Stimulated activated CD4-positive, alpha-beta T cell treated with anti-CD3 and anti-CD28 coated beads, TNF-alpha, amount 100 ng/mL, for 24 hours (primary cell): Measurements from ENCODE around the gene BHLHA15.

Experiments
- DNase-seq, 3 experiments: peaks; one replicate each; pipeline ENCODE4 v3.0.0-alpha.2; 2020; ENCODE audit warnings: low read depth in 3 of 3

Gene BHLHA15

DNA sequence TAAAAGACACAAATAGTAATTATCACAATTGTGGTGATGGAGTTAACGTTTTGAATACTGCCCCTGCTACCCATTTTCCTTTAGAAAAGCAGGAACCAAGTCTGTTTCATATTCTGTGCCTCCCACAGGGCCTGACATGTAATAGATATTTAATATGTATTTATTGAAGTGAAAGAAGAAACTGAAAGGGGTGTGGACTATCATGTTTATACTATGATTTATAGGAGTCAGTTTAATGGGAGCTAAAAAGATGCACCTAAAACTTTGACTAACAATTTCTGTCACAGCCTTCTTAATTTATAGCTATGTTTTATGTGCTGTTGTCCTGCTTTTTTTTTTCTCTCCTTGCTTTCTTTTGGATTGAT is 24.1 kb upstream of the BHLHA15 start:
- no peak for DNase-seq

DNA sequence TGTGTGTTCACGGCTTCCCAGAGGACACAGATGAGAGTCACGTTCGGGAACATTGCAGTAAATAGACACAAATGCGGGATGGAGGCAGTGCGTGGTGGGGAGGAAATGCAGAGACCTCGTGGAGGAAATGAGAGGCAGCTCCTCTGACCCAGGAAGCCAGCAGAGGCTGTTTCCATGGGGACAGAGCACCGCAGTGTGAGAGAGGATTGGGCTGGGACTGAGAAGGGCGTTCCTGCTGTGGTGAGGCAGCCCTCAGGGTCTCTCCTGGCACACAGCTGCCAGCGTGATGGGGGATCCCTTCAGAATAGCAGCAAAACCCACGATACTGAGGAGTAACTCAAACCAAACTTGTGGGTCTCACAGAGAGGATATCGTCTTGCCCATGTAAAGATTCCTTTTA is 21.7 kb upstream of the BHLHA15 start:
- DNase-seq, result no peak

DNA sequence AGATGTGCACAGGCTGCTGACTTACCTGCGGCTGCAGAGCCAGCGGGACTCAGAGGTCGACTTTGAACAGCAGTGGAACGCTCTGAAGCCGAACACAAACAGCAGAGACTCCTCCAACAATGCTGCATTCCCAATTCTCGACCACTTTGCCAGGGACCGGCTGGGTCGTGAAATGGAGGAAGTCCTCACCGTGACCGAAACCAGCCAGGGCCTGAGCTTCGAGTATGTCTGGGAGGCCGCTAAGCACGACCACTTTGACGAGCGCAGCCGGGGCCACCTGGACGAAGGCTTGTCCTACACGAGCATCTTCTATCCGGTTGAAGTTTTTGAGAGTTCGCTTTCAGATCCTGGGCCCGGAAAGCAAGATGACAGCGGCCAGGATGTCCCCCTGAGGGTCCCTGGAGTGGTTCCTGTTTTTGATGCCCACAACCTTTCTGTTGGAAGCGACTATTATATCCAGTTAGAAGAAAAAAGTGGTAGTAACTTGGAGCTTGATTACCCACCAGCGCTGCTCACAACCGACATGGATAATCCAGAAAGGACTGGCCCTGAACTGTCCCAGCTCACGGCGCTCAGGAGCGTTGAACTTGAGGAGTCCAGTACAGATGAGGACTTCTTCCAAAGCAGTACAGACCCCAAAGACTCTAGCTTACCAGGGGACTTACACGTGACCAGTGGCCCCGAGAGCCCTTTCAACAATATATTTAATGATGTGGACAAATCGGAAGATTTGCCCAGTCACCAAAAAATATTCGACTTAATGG is 19.4 kb upstream of the BHLHA15 start:
- DNase-seq, result no peak

DNA sequence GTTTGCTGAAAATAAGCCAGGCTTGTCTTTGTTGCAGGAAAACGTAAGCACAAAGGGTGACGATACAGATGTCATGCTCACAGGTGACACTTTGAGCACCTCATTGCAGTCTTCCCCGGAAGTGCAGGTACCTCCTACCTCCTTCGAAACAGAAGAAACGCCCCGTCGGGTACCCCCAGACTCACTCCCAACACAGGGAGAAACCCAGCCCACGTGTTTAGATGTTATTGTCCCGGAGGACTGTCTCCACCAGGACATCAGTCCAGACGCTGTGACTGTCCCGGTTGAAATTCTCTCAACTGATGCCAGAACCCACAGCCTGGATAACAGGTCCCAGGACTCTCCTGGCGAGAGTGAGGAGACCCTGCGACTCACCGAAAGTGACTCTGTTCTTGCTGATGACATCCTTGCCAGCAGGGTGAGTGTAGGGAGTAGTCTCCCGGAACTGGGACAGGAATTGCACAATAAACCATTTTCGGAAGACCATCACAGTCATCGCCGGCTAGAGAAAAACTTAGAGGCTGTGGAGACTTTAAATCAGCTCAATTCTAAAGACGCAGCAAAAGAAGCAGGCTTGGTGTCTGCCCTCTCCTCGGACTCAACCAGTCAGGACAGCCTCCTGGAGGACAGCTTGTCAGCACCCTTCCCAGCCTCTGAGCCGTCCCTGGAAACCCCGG is 18.3 kb upstream of the BHLHA15 start:
- DNase-seq, result no peak

DNA sequence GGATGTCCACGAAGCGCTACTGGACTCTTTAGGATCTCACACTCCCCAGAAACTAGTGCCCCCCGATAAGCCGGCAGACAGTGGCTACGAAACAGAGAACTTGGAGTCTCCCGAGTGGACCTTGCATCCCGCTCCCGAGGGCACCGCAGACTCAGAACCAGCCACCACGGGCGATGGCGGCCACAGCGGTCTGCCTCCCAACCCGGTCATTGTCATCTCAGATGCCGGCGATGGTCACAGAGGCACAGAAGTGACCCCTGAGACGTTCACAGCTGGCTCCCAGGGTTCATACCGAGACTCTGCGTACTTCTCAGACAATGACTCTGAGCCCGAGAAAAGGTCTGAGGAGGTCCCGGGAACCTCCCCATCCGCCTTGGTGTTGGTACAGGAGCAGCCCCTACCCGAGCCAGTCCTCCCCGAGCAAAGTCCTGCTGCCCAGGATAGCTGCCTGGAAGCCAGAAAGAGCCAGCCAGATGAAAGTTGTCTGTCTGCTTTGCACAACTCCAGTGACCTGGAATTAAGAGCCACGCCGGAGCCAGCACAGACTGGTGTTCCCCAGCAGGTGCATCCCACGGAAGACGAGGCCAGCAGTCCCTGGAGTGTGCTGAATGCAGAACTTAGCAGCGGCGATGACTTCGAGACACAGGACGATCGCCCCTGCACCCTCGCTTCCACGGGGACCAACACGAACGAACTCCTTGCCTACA is 17.6 kb upstream of the BHLHA15 start:
- no peak for DNase-seq

DNA sequence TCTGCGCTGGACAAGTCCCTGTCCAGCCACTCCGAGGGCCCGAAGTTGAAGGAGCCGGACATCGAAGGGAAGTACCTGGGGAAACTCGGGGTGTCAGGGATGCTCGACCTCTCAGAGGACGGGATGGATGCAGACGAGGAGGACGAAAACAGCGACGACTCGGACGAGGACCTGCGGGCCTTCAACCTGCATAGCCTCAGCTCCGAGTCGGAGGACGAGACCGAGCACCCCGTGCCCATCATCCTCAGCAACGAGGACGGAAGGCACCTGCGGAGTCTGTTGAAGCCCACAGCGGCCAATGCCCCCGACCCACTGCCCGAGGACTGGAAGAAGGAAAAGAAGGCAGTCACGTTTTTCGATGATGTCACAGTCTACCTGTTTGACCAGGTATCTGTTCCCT is 17.1 kb upstream of the BHLHA15 start:
- DNase-seq, result no peak

DNA sequence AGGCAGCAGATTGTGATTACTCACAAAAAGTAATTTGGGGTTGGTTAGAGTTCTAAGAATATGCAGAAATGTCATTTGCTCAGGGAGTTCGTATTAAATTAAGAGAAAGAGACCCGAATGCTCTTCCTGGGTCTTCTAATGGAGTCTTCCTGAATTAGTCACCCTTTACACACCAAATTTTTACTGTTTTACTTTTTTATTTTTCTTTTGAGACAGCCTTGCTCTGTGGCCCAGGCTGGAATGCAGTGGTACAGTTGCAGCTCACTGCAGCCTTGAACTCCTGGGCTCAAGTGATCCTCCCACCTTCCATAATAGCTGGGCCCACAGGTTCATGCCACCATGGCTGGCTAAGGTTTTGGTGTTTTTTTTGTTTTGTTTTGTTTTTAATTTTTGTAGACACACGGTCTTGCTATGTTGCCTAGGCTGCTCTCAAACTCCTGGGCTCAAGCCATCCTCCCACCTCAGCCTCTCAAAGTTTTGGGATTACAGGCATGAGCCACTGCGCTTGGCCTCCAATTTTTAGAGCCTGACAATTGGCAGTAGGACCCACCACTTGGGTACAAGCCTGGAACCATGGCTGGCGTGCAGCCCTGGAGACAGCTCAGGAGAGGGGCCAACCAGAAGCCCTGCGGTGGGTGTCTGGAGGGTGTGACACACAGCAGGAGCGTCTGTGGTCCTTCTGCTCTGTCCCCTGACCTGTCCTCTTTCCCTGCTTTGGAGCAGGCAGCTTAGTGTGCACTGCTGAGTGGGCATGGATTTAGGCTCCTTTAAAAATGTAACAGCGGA is 16.4 kb upstream of the BHLHA15 start:
- DNase-seq, result no peak

DNA sequence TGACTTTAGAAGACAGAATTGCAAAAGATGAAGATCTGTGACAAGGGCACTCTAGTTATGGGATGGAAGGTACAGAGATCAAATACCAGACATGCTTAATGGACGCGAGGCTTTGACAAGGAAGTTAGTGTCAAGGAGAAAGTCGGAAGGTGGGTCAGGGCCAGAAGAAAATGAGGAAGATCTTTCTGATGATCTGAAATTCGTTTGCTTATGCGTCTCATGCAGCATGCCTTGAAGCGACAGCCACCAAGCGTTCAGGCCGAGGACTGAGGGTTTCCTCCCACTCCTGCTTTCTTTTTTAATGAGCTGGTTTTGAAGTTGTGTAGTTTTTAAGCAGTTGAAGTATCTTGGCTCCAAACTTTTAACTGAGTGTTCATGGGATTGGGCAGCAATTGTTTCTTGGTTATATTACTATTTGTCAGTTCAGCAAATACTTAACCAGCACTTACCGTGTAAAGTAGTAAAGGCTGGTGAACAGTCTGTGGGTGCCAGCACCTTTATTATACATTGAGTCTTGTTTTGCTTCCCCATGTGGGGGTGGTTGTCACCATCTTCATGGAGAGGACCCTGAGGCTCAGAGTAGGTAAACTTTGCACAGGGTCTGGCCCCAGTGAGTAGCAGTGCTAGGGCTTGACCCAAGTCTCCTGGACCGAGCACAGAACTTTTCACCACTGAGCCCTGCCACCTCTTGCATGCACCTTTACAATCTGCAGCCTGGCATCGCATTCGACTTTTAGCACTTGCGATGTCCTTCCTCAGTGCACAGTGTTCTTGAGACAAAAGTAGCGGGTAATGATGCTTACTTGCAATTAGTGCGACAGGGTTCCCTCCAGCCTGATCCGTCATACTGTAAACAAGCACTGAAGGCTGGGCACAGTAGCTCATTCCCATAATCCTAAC is 14.3 kb upstream of the BHLHA15 start:
- no peak for DNase-seq

DNA sequence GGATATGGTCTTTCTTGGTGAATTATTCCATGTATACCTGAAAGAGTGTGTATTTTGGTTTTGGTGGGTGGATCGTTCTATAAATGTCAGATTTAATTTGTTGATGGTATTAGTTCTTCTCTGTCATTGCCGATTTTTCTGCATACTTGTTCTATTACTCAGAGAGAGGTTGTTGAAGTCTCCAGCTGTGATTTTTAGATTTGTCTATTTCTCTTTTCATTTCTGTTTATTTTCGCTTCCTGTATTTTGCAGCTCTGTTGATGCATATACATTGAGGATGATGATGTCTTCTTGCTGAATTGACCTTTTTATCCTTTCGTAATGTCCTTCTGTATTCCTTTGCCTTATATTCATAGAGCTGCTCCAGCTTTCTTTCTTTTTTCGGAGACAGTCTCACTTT is 12.1 kb upstream of the BHLHA15 start:
- DNase-seq, result no peak

DNA sequence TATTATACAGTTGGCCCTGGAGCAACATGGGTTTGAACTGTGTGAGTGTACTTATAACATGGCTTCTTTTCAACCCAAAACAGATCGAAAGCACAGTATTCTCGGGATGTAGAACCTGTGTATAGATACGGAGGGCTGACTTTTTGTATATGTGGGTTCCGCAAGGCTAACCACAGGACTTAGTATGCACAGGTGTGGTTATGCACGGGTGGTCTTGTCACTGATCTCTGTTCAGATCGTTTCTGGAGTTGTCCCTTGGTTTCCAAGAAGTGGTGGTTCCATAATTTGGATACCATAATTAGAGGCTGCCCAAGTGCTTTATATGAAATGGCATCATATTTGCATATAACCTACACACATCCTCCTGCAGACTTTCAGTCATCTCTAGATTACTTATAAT is 10.9 kb upstream of the BHLHA15 start:
- no peak for DNase-seq

DNA sequence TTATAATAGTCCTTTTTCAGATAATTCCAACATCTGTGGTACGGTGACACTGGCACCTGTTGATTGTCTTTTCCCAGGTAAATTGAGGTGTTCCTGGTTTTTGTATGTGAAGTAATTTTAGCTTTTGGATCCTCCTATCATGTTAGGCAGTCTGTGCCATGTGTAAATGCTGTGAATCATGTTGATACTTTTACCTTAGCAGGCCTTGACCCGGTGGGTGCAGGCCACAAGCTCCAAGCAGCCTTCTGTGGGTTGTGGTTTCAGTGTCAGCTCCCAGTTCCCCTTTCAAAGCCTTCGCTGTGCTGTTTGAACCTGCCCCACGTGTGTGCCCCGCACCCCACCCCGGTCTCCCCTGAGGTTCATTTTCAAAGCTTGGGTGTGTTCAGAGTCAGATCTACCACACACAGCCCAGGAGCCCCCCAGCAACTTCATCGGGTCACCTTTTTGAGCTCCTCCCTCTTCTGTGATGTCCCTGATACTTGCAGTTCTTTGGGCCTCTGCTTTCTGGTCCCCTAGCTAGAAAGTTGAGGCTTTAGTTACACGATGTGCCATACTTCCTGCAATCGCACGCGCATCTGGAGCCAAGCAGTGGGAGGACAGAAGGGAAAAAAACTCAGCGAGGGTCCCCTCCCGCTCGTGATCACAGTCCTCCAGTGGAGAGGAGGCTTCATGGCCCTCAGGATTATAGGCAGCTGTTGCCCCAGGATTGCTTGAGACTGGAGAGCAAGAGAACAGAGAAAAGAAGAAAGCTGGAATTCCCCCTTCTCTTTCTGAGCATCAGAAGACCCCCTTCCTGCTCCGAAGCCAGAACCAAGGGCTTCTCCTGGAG is 8.7 kb upstream of the BHLHA15 start:
- peak; percentile 17 to 69 (median 18) for DNase-seq

DNA sequence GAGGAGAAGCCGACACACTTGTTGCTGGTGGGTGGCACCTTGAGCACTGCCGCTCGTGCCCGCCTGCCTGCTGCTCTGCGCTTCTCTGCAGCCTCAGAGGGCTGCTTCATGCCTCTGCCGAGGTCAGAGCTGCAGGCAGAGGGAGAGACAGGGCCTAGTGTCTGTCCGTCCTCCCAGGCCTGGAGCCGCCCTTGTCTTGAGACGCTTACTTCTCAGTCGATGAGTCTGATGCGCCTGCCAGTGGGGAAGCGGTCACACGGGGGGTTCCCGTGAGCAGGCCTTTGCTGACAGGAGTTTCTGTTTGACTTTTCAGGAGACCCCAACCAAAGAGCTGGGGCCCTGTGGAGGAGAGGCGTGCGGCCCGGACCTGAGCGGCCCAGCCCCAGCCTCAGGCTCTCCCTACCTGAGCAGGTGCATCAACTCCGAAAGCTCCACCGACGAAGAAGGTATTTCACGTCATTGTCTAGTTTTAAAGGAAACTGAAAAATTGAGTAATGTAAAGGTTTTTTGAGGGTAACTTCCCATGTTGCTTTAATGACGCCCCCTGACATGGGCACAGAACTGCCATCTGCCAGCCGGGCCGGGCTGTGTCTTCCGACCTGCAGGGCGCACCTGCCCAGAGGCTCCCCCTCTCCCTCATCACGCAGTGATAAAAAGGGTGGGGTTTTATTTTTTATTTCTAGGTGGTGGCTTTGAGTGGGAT is 7.8 kb upstream of the BHLHA15 start:
- DNase-seq, result no peak

DNA sequence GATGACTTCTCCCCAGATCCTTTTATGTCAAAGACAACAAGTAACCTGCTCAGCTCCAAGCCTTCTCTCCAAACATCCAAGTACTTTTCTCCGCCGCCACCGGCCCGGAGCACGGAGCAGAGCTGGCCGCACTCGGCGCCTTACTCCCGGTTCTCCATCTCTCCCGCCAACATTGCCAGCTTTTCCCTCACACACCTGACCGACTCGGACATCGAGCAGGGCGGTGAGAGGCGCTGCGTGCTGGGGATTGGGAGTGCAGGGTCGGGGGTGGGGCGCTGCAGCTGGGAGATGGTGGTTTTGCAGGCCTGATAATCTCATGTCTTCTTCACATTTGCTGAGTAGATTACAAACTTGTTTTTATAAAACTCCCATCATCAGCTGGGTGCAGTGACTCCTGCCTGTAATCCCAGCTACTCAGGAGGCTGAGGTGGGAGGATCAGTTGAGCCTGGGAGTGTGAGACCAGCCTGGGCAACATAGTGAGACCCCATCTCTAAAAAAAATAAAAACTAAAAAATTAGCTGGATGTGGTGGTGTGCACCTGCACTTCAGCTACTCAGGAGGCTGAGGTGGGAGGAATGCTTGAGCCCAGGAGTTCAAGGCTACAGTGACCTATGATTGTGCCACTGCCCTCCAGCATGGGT is 7.2 kb upstream of the BHLHA15 start:
- DNase-seq, result no peak

DNA sequence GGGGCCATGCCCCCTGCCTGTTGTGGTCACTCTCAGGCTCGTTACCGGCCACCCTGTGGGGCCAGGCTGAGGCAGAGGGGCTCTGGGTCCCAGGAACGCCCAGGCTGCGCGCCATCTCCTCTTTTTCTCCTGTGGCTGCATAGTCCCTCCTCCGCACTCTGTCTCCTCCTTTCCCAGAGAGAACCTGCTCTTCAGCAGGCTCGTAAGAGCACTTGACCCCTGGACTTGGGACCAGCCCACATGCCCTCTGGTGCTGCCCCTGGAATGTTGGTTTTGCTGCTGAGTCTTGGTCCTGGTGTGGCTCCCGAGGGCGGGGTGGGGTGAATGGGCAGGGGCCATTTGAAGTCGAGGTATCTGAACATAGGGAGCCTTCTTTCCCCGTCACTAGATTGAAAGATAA is 6.6 kb upstream of the BHLHA15 start:
- no peak for DNase-seq

DNA sequence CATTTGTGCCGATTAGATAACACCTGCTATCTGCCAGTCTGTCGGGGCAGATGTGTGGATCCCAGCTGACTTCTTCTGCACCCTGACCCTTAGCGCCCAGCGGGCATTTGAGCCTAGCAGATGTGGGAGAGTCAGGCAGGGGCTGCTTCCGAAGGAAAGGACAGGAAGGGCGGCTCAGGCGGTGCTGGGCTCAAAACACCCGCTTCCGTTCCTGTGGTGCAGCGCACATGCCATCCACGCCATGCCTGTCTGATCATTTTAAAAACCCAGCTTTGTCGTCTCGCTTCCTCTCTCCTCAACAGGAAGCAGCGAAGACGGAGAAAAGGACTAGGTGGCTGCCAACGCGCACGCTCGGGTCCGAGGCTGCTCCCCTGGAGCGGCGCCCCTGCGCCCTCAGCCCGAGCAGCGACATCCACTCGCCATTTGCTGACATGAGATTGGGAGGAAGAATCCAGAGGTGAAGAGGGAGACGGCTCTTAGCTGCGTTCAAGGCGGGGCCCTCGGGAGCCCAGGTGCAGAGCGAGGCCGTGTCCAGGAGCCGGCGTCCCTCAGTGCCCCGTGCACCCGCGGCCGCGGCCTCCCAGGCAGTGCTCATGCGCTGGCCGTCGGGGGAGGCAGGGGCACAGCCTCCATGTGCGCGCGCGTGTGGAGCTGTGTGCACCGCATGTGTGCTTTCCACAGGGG is 5.9 kb upstream of the BHLHA15 start:
- DNase-seq, result no peak

DNA sequence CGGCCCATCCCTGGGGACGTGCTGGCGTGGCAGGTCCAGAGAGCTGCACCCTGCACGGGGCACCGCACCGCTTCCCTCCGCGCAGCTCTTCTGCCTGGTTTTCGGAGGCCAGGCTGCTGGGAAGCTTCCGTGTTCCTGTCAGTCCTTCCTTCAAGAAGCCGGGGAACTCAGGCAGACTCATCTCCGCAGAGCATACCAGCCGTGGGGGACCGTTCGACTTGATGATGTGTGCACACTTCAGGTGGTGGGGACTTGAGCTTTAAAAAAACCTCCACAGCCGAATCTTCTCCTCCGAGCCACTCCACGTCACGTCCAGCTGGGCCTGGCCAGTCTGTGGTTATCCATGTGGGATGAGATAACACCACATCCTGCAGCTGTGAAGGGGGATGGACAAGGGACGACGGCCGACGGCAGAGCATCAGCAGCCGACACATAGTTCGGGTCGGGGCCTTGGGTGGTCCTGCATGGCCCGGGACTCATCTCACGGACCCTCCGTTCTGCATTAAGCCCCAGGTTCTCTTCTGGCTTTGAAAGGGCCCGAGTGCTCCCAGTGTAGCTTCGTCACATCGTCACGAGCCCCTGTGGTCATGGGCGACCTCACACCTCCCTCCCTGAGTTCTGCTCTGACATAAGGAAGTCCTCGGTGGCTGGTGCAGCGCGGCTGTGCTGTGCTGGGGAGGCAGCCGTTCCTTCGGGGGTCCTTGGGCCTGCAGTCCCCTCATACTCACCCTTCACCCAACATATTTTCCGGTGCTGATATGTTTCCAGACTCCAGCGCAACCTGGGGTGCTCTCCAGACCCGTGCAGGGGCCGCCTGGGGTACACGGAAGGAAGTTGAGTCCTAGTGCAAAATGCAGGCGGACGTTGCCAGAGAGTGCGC is 4.5 kb upstream of the BHLHA15 start:
- no peak for DNase-seq

DNA sequence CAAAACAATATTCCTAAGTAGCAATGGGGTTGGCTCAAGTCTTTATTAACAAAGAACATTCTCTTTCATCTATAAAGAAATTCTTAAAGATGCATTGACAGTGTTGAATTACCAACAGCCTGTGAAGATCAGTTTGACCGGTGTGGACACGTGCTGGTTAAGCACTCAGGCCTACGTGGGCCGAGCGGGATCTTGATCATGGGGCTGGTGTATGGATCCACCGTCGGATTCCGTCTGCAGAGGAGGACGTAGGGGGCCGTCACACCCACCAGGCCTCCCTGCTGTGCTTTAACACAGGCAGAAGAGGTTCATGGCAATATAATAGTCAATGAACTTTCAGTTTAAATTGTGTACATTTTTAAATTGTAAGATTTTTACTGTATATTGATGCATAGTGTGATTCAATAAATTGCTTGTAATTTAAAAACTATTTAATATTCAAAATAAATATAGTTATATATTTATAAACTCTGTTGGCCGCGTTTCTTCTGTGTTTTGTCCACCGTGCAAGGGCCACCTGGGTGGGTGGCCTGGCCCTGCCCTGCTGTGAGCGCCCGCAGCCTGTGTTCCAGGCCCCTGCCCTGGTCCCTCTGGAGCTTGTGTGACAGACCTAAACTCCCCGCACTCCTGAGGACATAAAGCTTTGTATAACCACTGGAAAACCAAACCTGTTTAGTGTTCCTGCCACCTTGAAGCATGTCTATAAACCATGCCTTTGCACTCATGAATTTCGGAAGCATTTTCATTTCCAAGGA is 1.9 kb upstream of the BHLHA15 start:
- no peak for DNase-seq
